Ectodermal cell (in vitro differentiated cells): ENCODE measurements around the gene TUBB6.

Experiments used
- H3K27ac ChIP-seq: 2 replicates; pipeline ENCODE4 v1.7.0; 2013; ENCODE audit warnings: mild to moderate bottlenecking, low read depth, low read length; ENCODE audit not compliant: insufficient read depth, poor library complexity, severe bottlenecking
- H3K27me3 ChIP-seq: 2 replicates; pipeline ENCODE4 v1.7.0; 2013; ENCODE audit warnings: mild to moderate bottlenecking, low read length; ENCODE audit not compliant: insufficient read depth, control insufficient read depth, poor library complexity, severe bottlenecking
- H3K36me3 ChIP-seq: one replicate; pipeline ENCODE4 v1.7.0; 2013; ENCODE audit warnings: low read length; ENCODE audit not compliant: control insufficient read depth, insufficient read depth
- H3K4me1 ChIP-seq: one replicate; pipeline ENCODE4 v1.7.0; 2013; ENCODE audit warnings: low read length; ENCODE audit not compliant: control insufficient read depth, insufficient read depth
- H3K4me3 ChIP-seq: 2 replicates; pipeline ENCODE4 v1.7.0; 2013; ENCODE audit warnings: low read depth, low read length, control low read depth; ENCODE audit not compliant: insufficient read depth
- H3K9me3 ChIP-seq: 2 replicates; pipeline ENCODE4 v1.7.0; 2013; ENCODE audit warnings: mild to moderate bottlenecking, low read length, moderate library complexity; ENCODE audit not compliant: control insufficient read depth
- WGBS, 2 experiments: methylation state at CpG; one replicate each; pipeline ENCODE4 v1.1.7; 2013; ENCODE audit warnings: missing lambda C conversion rate in 2 of 2; 5-methylcytosine and 5-hydroxymethylcytosine counted together

The TUBB6 gene

DNA sequence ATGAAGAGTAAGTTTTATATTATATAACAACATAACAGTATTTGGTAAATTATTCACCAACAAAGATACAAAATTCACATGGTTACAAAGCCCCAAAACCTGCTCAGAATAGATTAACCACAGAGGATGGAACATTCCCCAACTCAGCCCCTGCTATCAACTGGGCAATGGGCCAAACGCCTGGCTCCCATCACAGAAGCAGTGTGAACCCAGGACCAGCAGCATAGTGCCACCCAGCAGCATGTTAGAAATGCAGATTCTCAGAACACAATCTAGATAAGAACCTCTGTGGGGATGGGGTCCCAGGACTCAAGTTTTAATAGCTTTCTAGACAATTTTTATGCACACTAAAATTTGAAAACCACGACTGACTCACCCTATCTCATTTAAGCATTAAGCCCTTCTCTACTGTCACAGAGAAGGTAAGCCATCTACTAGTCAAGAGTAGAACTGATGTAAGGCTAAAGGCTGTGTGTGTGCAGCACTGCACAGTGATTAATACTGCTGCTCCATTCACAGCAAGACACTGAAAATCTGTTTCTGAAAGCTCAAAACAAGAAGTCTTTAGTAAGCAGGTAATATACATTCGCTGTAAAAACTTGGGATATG lies 53.8 kb downstream of the TUBB6 start:
- H3K27ac ChIP-seq, result no peak overlapping the region
- H3K36me3 ChIP-seq, result peaks cover 9% of the 10 kb centered on the region
- 92 to 99% methylated on average over 3 of the region's 3 CpGs for WGBS, 2 experiments
- no peak overlapping the region for H3K4me3 ChIP-seq
- H3K9me3 ChIP-seq, result no peaks in the 10 kb centered on the region
- no peaks in the 10 kb centered on the region for H3K27me3 ChIP-seq
- H3K4me1 ChIP-seq, result no peaks in the 10 kb centered on the region

DNA sequence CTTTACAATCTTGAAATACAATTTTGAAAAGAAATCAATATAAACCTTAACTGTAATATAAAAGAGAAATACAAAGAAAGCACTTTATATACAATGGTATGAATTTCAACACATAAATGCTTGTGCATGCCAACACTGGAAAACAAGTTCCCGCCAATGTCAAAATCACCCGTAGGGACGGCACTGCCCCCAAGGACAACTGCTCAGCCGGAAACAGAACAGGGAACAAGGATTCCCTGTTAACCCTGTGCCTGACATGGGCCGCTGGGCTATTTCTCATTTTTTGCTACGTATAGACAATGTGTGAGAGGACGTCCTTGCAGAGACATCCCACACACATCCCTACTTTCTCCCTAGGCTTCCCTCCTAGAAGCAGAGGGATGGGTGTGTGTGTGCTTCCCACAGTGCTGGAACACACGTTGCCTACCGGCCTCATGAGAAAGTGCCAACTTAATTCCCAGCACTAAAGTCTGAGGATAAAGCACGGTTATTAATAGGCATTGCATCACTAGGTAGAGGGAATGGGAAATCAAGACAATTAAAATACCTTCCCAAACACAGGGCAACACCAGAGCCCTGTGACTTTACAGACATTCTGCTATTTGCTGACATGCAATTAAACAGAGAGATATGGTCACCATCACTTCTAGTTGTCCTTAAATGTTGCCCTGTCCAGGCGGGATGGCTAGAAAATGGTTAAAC lies 54.6 kb downstream of the TUBB6 start:
- H3K27ac ChIP-seq, result no peak overlapping the region
- H3K27me3 ChIP-seq, result no peaks in the 10 kb centered on the region
- H3K4me1 ChIP-seq, result no peaks in the 10 kb centered on the region
- H3K36me3 ChIP-seq, result peaks cover 9% of the 10 kb centered on the region
- WGBS, 2 experiments, result 88 to 94% methylated on average over 11 of the region's 11 CpGs
- no peaks in the 10 kb centered on the region for H3K9me3 ChIP-seq
- H3K4me3 ChIP-seq, result no peak overlapping the region

- WGBS, 2 experiments, result 96 to 97% methylated on average over 8 of the region's 8 CpGs
- H3K27ac ChIP-seq, result no peak overlapping the region
- H3K27me3 ChIP-seq, result no peaks in the 10 kb centered on the region
- no peaks in the 10 kb centered on the region for H3K9me3 ChIP-seq
- no peak overlapping the region for H3K4me3 ChIP-seq
- H3K36me3 ChIP-seq, result no peaks in the 10 kb centered on the region
- H3K4me1 ChIP-seq, result no peaks in the 10 kb centered on the region
Measured at GRCh38 chr18:12366379-12366778, 58.3 kb downstream of the TUBB6 start.

- 93 to 94% methylated on average over 5 of the region's 5 CpGs for WGBS, 2 experiments
- Histone ChIP-seq H3K4me3 (no peak overlapping the region), H3K4me1 (no peaks in the 10 kb centered on the region), H3K27ac (no peak overlapping the region), H3K36me3 (no peaks in the 10 kb centered on the region), H3K9me3 (no peaks in the 10 kb centered on the region), H3K27me3 (no peaks in the 10 kb centered on the region)
Measured at GRCh38 chr18:12366784-12367183, 58.7 kb downstream of the TUBB6 start.

DNA sequence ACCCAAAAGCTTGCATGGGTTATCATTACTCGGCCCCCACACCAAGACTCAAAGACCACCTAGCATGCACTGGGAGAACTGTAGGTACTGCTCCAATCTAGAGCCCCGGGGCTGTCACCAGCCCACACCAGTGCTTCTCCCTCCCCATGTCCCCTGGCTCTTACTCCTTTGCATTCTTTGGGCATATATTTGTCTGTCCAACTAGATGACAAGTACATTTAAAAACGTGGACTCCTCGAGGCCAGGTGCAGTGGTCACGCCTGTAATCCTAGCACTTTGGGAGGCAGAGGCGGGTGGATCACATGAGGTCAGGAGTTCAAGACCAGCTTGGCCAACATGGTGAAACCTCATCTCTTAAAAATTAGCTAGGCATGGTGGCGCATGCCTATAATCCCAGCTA lies 61.2 kb downstream of the TUBB6 start:
- Histone ChIP-seq H3K27ac (no peak overlapping the region), H3K36me3 (no peaks in the 10 kb centered on the region), H3K4me1 (no peaks in the 10 kb centered on the region), H3K9me3 (no peaks in the 10 kb centered on the region), H3K27me3 (no peaks in the 10 kb centered on the region), H3K4me3 (no peak overlapping the region)
- WGBS, 2 experiments, result 90 to 92% methylated on average over 7 of the region's 7 CpGs

DNA sequence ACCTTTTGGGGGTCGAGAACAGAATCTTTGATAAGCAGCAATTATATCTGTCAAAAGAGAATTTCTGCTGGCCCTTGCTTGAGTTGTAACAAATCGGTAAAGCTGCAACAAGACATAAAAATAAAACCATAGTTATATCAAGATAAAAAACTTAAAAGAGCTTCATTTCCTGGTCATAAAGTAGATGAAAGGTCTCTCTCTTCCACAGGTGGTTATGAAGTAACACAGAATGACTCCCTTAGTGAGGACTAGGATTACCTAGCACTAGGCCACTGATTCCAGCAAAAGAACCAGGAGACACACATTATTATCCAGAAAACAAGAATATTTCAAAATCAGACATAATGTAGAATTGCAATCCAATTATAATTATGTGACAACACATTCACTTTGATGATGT lies 63.5 kb downstream of the TUBB6 start:
- H3K27me3 ChIP-seq, result no peaks in the 10 kb centered on the region
- H3K27ac ChIP-seq, result no peak overlapping the region
- WGBS, 2 experiments, result 96 to 100% methylated on average over 1 to 2 of the region's 2 CpGs
- H3K9me3 ChIP-seq, result no peaks in the 10 kb centered on the region
- H3K36me3 ChIP-seq, result no peaks in the 10 kb centered on the region
- no peak overlapping the region for H3K4me3 ChIP-seq
- H3K4me1 ChIP-seq, result peaks cover 10% of the 10 kb centered on the region

GRCh38 chr18:12372406-12372805 lies 64.4 kb downstream of the TUBB6 start:
- H3K27ac ChIP-seq, result no peak overlapping the region
- H3K4me3 ChIP-seq, result no peak overlapping the region
- no peaks in the 10 kb centered on the region for H3K36me3 ChIP-seq
- H3K27me3 ChIP-seq, result no peaks in the 10 kb centered on the region
- H3K4me1 ChIP-seq, result peaks cover 10% of the 10 kb centered on the region
- WGBS, 2 experiments, result 92 to 95% methylated on average over 2 to 3 of the region's 3 CpGs
- no peaks in the 10 kb centered on the region for H3K9me3 ChIP-seq

GRCh38 chr18:12373116-12373770 lies 65.2 kb downstream of the TUBB6 start:
- Histone ChIP-seq H3K36me3 (no peaks in the 10 kb centered on the region), H3K27me3 (no peaks in the 10 kb centered on the region), H3K4me1 (peaks cover 10% of the 10 kb centered on the region), H3K4me3 (no peak overlapping the region), H3K9me3 (no peaks in the 10 kb centered on the region), H3K27ac (no peak overlapping the region)
- WGBS, 2 experiments, result 95 to 96% methylated on average over 4 of the region's 4 CpGs

- Histone ChIP-seq H3K36me3 (no peaks in the 10 kb centered on the region), H3K9me3 (no peaks in the 10 kb centered on the region), H3K4me1 (peaks cover 10% of the 10 kb centered on the region), H3K27ac (no peak overlapping the region), H3K27me3 (no peaks in the 10 kb centered on the region), H3K4me3 (no peak overlapping the region)
- WGBS, 2 experiments, result 74 to 78% methylated on average over 2 of the region's 2 CpGs
Measured at GRCh38 chr18:12373771-12374116, 65.7 kb downstream of the TUBB6 start.

- no peak overlapping the region for H3K4me3 ChIP-seq
- H3K9me3 ChIP-seq, result no peaks in the 10 kb centered on the region
- WGBS, 2 experiments, result 90 to 91% methylated on average over 6 of the region's 6 CpGs
- no peak overlapping the region for H3K27ac ChIP-seq
- H3K36me3 ChIP-seq, result no peaks in the 10 kb centered on the region
- peaks cover 10% of the 10 kb centered on the region for H3K4me1 ChIP-seq
- no peaks in the 10 kb centered on the region for H3K27me3 ChIP-seq
Measured at GRCh38 chr18:12374401-12374800, 66.4 kb downstream of the TUBB6 start.
